Fibroblast of lung (primary cell): ENCODE results near the gene CRY1.

Source experiments
- EZH2 ChIP-seq: IDR thresholded peaks from 2 replicates; pipeline ENCODE4 v1.5.1; 2012; ENCODE audit warnings: low read length, control low read depth, mild to moderate bottlenecking; ENCODE audit errors: missing control alignments
- TF ChIP-seq, protein P1 (sequence below), 2 donors: IDR thresholded peaks in 1 of 2; conservative IDR thresholded peaks in 1 of 2; 1 replicate in 1 of 2; 2 replicates in 1 of 2; pipeline ENCODE4 v1.5.1; 2011 to 2012; ENCODE audit warnings: low read length in 2 of 2, control low read depth in 1 of 2, inconsistent platforms in 1 of 2, low read depth in 1 of 2, mild to moderate bottlenecking in 1 of 2

DNA sequence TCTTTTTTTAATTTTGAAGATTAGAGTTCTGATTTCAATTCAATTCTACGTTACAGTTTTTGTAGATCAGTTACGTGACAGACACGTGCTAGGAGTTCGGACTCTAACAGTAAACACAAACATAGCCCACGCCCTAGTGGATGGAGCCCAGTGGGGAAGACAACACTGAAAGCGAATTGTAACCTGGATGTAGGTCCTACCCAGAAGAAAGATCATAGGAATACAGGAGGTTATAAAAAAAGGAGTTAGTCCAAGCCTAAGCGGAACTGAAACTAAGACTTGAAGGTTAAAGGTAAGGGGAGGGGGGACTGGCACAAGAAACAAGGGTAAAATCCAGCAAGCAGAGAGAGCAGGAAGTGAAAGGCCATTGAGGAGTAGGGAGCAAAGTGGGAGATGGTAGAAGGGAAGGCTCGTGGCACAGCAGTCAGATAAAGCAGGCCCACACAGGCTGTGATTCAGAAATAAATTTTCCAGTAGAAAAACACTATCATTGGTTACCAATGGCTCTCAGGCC, 15.7 kb upstream of the CRY1 start:
- TF ChIP-seq, protein P1, sequence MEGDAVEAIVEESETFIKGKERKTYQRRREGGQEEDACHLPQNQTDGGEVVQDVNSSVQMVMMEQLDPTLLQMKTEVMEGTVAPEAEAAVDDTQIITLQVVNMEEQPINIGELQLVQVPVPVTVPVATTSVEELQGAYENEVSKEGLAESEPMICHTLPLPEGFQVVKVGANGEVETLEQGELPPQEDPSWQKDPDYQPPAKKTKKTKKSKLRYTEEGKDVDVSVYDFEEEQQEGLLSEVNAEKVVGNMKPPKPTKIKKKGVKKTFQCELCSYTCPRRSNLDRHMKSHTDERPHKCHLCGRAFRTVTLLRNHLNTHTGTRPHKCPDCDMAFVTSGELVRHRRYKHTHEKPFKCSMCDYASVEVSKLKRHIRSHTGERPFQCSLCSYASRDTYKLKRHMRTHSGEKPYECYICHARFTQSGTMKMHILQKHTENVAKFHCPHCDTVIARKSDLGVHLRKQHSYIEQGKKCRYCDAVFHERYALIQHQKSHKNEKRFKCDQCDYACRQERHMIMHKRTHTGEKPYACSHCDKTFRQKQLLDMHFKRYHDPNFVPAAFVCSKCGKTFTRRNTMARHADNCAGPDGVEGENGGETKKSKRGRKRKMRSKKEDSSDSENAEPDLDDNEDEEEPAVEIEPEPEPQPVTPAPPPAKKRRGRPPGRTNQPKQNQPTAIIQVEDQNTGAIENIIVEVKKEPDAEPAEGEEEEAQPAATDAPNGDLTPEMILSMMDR (conservative IDR thresholded peaks at IDR 0.05 in 1 of 2, IDR thresholded peaks at IDR 0.05 in 1 of 2; ENCODE audit: low read depth in 1 of 2, low read length in 2 of 2) = no peak
- no peak for TF ChIP-seq EZH2
